Spinal cord (tissue), 10 donors: ENCODE results near the gene MCF2L2. TPM values are rescaled to one million over a fixed set of nuclear protein-coding genes. Genes with fewer than 3 reads are reported as not detected.
"Not testable (repeated sequence)": the region's sequence is repeated elsewhere in the genome, so short reads cannot be mapped to it uniquely, and the experiment has no call there.

ENCODE experiments used
- DNase-seq, 6 donors: peaks; one replicate each; pipeline versions ENCODE4 v3.0.0 to v3.0.0-alpha.2; 2013 to 2015; ENCODE audit warnings: low spot score in 6 of 6, low read depth in 4 of 6
- H3K27ac ChIP-seq: one replicate; pipeline ENCODE4 v1.5.1; 2013; ENCODE audit warnings: low read depth, low read length, control low read depth
- H3K27me3 ChIP-seq: one replicate; pipeline ENCODE4 v1.6.1; 2013; ENCODE audit warnings: low read length; ENCODE audit not compliant: control insufficient read depth, insufficient read depth
- H3K36me3 ChIP-seq: one replicate; pipeline ENCODE4 v1.6.1; 2013; ENCODE audit warnings: low read length; ENCODE audit not compliant: control insufficient read depth, insufficient read depth
- H3K4me1 ChIP-seq: one replicate; pipeline ENCODE4 v1.6.1; 2013; ENCODE audit warnings: low read length; ENCODE audit not compliant: control insufficient read depth, insufficient read depth
- H3K4me3 ChIP-seq: one replicate; pipeline ENCODE4 v1.5.1; 2013; ENCODE audit warnings: low read depth, low read length, control low read depth
- H3K9me3 ChIP-seq: one replicate; pipeline ENCODE4 v1.6.1; 2013; ENCODE audit warnings: low read length; ENCODE audit not compliant: control insufficient read depth, insufficient read depth
- WGBS: methylation state at CpG from one replicate; pipeline ENCODE4 v1.1.5; 2013; ENCODE audit warnings: missing lambda C conversion rate; ENCODE audit not compliant: insufficient coverage; 5-methylcytosine and 5-hydroxymethylcytosine counted together
- polyA plus RNA-seq, 2 donors: library from polyadenylated mRNA; unstranded; fragments of 120-200 nt; gene quantifications; one replicate each; pipeline ENCODE4 v1.2.1, GENCODE V29; 2013; ENCODE audit not compliant: insufficient read length in 2 of 2
- total RNA-seq, 2 donors: library from RNA; depleted of rRNA in 1 of 2; stranded (reverse); fragments of 120-200 nt in 1 of 2; fragments of >200 nt in 1 of 2; gene quantifications; one replicate each; pipeline versions ENCODE4 v1.2.3 to v1.2.4, GENCODE V29; 2013 to 2014
- donor health status: healthy.

Gene MCF2L2
- total and polyA plus RNA-seq, 4 donors: 9.6 to 29.6 (median 18.8) TPM

DNA sequence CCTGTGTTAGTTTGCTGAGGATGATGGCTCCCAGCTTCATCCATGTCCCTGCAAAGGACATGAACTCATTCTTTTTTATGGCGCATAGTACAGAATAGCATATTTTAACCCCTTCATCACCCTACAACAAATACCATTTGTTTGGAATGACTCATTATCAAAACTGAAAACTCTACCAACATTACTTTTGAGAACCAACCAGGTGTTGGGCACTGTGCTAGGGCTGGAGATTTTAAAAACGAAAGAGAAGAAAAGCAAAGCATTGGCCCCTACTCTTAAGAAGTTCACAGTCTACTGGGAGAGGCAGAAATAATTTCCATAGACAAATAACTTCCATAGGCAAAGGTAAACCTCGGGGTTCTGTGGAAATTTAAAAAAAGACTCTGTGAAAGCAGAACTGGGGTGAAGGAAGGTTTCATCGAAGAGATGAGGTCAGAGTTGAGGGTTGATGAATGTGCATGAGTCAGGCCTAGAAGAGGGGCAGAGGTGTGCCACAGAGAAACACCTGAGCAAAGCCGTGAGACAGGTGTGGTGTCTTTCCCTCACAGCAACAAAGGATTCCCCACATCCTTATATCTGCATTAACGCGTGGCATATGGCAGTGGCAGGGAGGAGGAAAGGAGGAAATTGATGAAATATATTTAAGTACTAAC, 51.0 kb downstream of the MCF2L2 start:
- H3K4me3 ChIP-seq: no peak overlapping the region
- H3K36me3 ChIP-seq: no peaks in the 10 kb centered on the region
- H3K4me1 ChIP-seq: no peaks in the 10 kb centered on the region
- H3K27ac ChIP-seq: no peak overlapping the region
- DNase-seq: no peak
- WGBS: 83% methylated on average over 2 of the region's 7 CpGs
- H3K27me3 ChIP-seq: no peaks in the 10 kb centered on the region
- H3K9me3 ChIP-seq: no peaks in the 10 kb centered on the region

DNA sequence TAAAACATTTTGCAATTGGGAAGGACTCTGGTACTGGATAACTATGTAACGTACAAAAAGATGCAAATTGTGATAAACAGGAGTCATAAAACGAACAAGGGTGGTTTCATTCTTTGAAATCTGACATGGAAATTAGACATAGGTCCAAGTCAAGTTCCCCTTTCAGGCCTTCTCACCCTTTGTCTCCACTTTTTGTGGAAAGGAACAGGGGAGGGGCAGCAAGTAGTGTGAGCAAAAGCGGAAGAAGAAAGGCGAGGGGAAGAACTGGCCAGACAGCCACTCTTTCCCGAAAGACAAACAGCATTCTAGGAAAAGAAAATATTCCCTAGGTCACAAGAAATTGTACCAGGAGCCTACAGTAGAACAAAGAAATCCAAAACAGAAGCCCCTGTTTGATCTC, 52.6 kb downstream of the MCF2L2 start:
- H3K4me1 ChIP-seq: no peaks in the 10 kb centered on the region
- no peak overlapping the region for H3K27ac ChIP-seq
- H3K36me3 ChIP-seq: no peaks in the 10 kb centered on the region
- DNase-seq: peak in 1 of 6 donors; percentile 13
- H3K27me3 ChIP-seq: no peaks in the 10 kb centered on the region
- 33% methylated on average over 2 of the region's 5 CpGs for WGBS
- H3K9me3 ChIP-seq: no peaks in the 10 kb centered on the region
- H3K4me3 ChIP-seq: no peak overlapping the region

DNA sequence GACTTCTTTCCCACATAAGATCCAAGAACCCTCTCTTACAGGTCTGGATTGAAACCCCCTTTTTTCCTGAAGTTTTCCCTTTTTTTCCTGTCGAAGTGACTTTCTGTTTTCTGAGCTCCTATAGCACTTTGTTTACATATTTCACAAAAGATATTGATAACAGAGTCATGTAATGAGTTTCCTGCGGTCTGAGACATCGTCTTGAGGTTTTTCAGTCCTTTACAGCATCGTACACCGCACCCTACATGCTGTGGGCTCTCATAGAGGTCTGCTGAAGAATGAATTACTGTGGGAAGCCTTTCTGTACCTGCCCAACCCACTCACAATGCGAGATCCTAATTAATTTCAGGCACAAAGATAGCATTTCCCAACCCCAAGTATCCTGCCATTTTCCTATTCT, 53.1 kb downstream of the MCF2L2 start:
- H3K4me3 ChIP-seq: no peak overlapping the region
- DNase-seq: no peak
- no peaks in the 10 kb centered on the region for H3K9me3 ChIP-seq
- H3K36me3 ChIP-seq: no peaks in the 10 kb centered on the region
- no peaks in the 10 kb centered on the region for H3K4me1 ChIP-seq
- H3K27me3 ChIP-seq: no peaks in the 10 kb centered on the region
- 90% methylated on average over 2 of the region's 6 CpGs for WGBS
- no peak overlapping the region for H3K27ac ChIP-seq

DNA sequence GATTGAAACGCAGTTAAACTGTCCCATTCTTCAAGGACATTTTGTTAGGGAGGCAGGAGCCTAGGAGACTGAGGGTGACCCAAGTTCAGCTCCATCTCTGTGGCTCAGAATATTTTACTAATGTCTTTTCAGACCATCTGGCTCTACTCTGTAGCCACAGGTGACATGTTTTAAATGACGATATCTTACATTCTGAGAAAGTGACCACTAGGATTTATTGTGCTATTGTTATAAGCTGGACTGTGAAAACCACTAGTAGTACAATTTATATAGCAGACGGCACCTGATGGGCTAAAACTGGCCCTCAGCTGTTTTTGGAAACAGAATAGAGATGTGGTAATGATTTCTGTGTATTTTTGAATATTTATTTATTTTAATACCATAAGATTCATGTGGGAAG, 55.5 kb downstream of the MCF2L2 start:
- no peak overlapping the region for H3K27ac ChIP-seq
- no peak for DNase-seq
- no peaks in the 10 kb centered on the region for H3K36me3 ChIP-seq
- H3K4me1 ChIP-seq: no peaks in the 10 kb centered on the region
- H3K9me3 ChIP-seq: no peaks in the 10 kb centered on the region
- H3K27me3 ChIP-seq: no peaks in the 10 kb centered on the region
- H3K4me3 ChIP-seq: no peak overlapping the region
- WGBS: no CpG with 5 or more reads among the region's 3 CpGs

DNA sequence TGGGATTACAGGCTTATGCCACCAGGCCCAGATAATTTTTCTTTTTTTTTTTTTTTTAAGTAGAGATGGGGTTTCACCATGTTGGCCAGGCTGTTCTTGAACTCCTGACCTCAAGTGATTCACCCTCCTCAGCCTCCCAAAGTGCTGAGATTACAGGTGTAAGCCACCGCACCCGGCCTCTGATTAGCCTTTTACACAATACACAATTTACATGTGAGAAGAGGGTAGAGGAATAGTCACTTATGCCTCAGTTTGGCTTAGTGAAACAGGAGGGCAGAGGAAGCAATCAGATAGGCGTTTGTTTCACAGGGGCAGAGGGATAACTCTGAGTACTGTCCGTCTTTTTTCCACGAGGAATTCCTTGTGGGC, 56.8 kb downstream of the MCF2L2 start:
- H3K4me3 ChIP-seq, H3K27ac ChIP-seq, H3K4me1 ChIP-seq, H3K9me3 ChIP-seq, H3K27me3 ChIP-seq, DNase-seq, H3K36me3 ChIP-seq: not testable (repeated sequence)
- WGBS: 67% methylated on average over 1 of the region's 5 CpGs

DNA sequence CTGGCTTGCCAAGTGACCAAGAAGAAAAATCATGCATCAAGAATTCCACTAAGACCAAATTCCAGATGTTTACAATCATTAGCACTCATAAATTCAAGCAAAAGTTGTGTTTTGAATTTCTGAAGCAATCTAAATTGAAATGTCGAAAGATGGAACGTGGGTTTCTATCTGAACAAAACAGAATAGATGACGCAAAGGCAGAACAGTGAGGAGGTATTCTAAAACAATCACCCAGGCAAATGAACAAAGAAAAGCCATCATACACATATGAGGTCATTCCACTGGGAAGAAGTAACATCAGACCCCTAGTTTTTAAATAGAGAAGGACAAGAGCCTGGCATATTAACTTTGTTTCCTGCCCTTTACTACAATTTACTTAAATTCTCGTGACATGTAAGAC, 58.0 kb downstream of the MCF2L2 start:
- Histone ChIP-seq H3K9me3 (no peaks in the 10 kb centered on the region), H3K36me3 (no peaks in the 10 kb centered on the region), H3K4me1 (no peaks in the 10 kb centered on the region), H3K27me3 (no peaks in the 10 kb centered on the region), H3K27ac (no peak overlapping the region), H3K4me3 (no peak overlapping the region)
- DNase-seq: no peak
- WGBS: 100% methylated on average over 1 of the region's 4 CpGs

DNA sequence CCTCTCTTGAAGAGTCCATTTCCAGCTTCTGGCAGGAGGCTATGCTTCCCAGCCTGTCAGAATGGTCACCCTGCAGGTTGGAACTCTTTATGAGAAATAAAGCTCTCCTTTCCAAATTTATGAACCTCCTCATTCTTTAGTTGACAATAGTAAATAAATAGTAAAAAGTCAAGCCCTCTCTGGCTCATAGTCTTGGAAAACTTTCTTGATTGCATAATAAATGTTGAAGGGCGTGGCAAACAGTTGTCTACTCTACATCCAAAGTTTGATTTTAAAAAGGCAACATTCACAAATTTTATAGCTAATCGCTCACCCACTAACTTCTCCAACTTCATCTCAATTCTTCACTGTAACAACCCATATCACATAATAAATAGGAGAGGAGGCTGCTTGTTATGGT, 58.8 kb downstream of the MCF2L2 start:
- H3K27ac ChIP-seq: no peak overlapping the region
- no peak overlapping the region for H3K4me3 ChIP-seq
- DNase-seq: no peak
- H3K27me3 ChIP-seq: no peaks in the 10 kb centered on the region
- H3K36me3 ChIP-seq: no peaks in the 10 kb centered on the region
- no peaks in the 10 kb centered on the region for H3K9me3 ChIP-seq
- no peaks in the 10 kb centered on the region for H3K4me1 ChIP-seq
- WGBS: no CpG with 5 or more reads among the region's 2 CpGs

DNA sequence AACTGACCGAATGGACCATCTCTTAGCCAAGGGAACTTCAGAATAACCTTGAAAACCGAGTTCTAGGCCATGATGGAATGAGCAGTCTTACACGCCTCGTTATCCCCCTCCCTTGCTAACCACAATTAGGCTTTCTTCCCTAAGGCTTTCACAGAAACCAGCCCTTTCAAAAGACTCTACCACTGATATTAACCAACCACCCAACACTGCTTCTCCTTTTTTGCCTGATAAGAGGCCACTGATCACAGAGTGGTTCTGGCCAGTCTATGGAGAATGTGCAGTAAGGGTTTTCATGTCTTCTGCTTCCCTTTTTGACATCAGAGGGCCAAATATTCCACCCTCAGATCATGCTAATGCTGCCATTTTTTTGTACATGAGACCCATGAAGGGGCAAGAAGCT, 59.3 kb downstream of the MCF2L2 start:
- Histone ChIP-seq H3K36me3 (no peaks in the 10 kb centered on the region), H3K27me3 (no peaks in the 10 kb centered on the region), H3K4me1 (no peaks in the 10 kb centered on the region), H3K9me3 (no peaks in the 10 kb centered on the region), H3K27ac (no peak overlapping the region), H3K4me3 (no peak overlapping the region)
- 90% methylated on average over 4 of the region's 4 CpGs for WGBS
- DNase-seq: no peak

DNA sequence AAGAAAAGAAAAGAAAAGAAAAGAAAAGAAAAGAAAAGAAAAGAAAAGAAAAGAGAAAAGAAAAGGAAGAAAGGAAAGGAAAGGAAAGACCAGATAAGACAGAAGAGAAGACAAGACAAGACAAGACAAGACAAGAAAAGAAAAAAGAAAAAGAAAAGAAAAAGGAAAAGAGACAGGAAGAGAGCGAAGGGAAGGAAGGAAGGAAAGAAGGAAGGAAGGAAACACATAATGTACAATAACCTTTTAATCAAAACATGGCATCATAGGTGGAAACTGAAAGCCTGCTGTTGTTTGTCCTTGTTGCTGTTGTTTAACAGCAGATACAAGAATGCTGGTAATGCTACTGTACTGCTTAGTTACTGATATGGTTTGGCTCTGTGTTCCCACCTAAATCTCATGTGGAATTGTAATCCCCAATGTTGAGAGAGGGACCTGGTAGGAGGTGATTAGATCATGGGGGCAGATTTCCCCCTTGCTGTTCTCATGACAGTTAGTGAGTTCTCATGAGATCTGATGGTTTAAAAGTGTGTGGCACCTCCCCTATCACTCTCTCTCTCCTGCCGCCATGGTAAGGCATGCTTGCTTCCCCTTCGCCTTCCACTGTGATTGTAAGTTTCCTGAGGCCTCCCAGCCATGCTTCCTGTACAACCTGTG, 67.3 kb downstream of the MCF2L2 start:
- DNase-seq: no peak
- no peaks in the 10 kb centered on the region for H3K9me3 ChIP-seq
- H3K4me1 ChIP-seq: no peaks in the 10 kb centered on the region
- no peaks in the 10 kb centered on the region for H3K27me3 ChIP-seq
- no peaks in the 10 kb centered on the region for H3K36me3 ChIP-seq
- WGBS: no CpG with 5 or more reads among the region's 3 CpGs
- no peak overlapping the region for H3K4me3 ChIP-seq
- H3K27ac ChIP-seq: no peak overlapping the region

DNA sequence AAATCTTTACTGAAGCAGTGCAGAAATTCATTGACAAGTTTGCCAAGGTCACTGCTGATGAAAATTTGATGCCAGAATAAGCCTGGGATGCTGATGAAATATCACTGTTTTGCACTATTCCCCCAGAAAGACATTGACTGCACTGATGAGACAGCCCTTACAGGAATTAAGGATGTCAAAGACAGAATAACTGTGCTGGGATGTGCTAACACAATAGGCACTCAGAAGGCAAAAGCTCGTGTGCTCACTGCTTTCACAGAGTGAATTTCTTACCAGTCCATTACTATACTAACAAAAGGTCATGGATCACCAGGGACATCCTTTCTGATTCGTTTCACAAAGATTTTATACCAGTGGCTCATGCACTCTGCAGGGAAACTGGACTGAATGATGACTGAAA, 69.4 kb downstream of the MCF2L2 start:
- Histone ChIP-seq H3K36me3 (no peaks in the 10 kb centered on the region), H3K9me3 (no peaks in the 10 kb centered on the region), H3K27me3 (no peaks in the 10 kb centered on the region), H3K4me3 (no peak overlapping the region), H3K4me1 (no peaks in the 10 kb centered on the region), H3K27ac (no peak overlapping the region)
- peak in 1 of 6 donors; percentile 12 for DNase-seq
- WGBS: 27% methylated on average over 2 of the region's 2 CpGs
